ENCODE results near the gene PODN. TPM values are rescaled to one million over a fixed set of nuclear protein-coding genes. Genes with fewer than 3 reads are reported as not detected.

The PODN gene
- total and polyA plus RNA-seq, 11 donors = 5.2 to 61.8 (median 16.7) TPM

DNA sequence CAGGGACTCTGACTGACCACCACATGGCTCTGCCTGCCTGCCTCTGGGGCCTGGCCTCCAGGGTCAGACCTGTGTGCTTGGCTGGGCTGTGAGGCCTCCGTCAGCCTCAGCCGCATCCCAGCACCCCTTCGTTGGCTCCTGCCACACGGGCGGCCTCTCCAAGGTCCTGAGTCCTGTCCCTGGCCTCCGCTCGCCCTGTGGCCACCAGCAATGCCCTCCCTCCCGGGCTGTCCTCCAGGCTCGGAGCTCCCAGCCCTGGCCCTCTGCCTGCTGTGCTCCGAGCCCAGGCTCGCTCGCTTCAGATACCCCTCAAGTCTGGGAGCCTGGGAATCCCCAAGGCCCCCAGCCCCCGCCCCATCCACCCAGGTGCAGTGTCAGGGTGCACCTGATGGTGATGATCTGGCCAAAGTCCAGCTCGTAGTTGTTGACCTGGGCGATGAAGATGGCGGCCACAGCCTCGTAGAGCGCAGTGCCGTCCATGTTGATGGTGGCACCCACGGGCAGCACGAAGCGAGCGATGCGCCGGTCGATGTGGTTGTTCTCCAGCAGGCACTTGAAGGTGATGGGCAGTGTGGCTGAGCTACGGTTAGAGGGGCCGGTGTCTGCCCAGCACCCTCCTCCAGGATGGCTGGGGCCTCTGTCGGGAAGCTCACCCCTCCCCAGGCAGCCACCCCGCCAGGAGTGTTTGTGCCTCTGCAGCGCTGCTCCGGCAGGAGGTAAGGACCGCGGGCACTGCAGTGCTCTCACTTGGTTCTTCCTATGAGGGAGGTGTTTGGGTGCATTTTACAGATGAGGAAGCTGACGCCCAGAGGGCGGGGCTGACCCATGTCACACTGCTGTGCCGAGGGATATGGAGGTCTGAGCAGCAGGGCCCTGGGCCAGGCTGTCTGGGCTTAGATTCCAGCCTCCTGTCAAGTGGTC is 28.5 kb downstream of the PODN start:
- peaks cover 0 to 47% (median 17%) of the 10 kb centered on the region in 12 donors for H3K4me1 ChIP-seq
- H3K27me3 ChIP-seq = no peaks in the 10 kb centered on the region
- peak overlapping the region in 7 of 12 donors; percentile 8 to 27 (median 15) for H3K4me3 ChIP-seq
- TF ChIP-seq POLR2A (IDR thresholded peaks at IDR 0.05) (no peak), CTCF (IDR thresholded peaks at IDR 0.05) (no peak)
- intact Hi-C loops (cut with DNase I) = loop anchor here in 1 of 10 donors (10.0 kb wide), 1 partner anchor 84 kb away; no protein-coding TSS in a partner anchor
- no peaks in the 10 kb centered on the region for H3K36me3 ChIP-seq
- no peaks in the 10 kb centered on the region for H3K9me3 ChIP-seq
- ATAC-seq (peak in 3 of 4 donors; percentile 23 to 51 (median 27)), DNase-seq (peak in 2 of 5 donors; percentile 42 to 70)
- H3K27ac ChIP-seq = peak overlapping the region in 7 of 12 donors; percentile 1 to 56 (median 38)
- WGBS, 4 donors = 84 to 91% (median 87%) methylated on average over 25 to 37 of the region's 37 CpGs

DNA sequence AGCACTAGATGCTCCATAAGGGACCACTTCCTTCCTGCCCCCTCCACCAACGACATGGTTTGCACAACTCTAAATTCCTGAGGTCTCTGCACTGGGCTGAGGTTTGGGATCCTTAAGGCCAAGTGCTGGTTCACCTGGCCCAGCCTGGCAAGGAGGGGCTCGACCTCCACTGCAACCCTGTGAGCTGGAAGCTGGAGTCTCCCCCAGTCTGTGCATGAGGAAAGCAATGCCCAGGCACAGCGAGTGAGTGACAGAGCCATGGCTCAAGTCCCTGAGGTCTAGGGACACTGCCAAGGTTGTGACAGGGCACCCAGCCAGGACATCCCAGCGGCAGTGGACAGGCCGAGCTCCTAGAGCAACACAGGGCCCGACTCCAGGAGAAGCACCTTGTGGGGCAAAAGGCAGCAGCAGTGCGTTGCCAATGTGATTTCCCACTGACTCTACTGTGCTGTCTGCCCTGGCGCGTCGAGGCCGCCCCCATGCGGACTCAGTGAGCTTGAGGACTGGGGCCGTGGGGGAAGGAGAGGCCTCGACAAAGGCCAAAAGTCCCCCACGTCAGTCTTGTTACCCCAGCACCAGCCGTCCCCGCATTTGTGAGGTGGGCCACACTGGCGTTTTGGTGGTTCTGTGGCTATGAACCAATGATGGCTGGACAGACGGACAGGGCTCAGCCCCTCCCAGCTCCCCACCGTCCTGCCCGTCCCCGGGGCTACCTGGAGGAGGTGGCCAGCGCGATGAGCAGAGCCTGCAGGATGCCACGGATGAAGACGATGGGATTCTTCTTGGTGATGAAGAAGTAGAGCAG is 30.0 kb downstream of the PODN start:
- no peaks in the 10 kb centered on the region for H3K27me3 ChIP-seq
- peak overlapping the region in 1 of 12 donors; percentile 34 for H3K27ac ChIP-seq
- DNase-seq = peak; percentile 67 to 88 (median 81)
- no peaks in the 10 kb centered on the region for H3K36me3 ChIP-seq
- intact Hi-C loops (cut with DNase I) = loop anchor here in 1 of 10 donors (10.0 kb wide), 1 partner anchor 83 kb away; no protein-coding TSS in a partner anchor
- WGBS, 4 donors = 70 to 79% (median 75%) methylated on average over 18 to 26 of the region's 26 CpGs
- no peak overlapping the region for H3K4me3 ChIP-seq
- peak; percentile 75 to 85 (median 78) for ATAC-seq
- TF ChIP-seq POLR2A (IDR thresholded peaks at IDR 0.05) (no peak), CTCF (IDR thresholded peaks at IDR 0.05) (no peak)
- no peaks in the 10 kb centered on the region for H3K9me3 ChIP-seq
- peaks cover 0 to 37% (median 15%) of the 10 kb centered on the region in 12 donors for H3K4me1 ChIP-seq

- no peaks in the 10 kb centered on the region for H3K9me3 ChIP-seq
- intact Hi-C loops (cut with DNase I) = loop anchor here in 1 of 10 donors (10.0 kb wide), 1 partner anchor 82 kb away; no protein-coding TSS in a partner anchor
- TF ChIP-seq CTCF (IDR thresholded peaks at IDR 0.05) (no peak), POLR2A (IDR thresholded peaks at IDR 0.05) (no peak)
- H3K36me3 ChIP-seq = no peaks in the 10 kb centered on the region
- H3K27ac ChIP-seq = no peak overlapping the region
- H3K4me1 ChIP-seq = peaks cover 0 to 30% (median 15%) of the 10 kb centered on the region in 12 donors
- no peaks in the 10 kb centered on the region for H3K27me3 ChIP-seq
- ATAC-seq = no peak
- 91 to 94% (median 93%) methylated on average over 25 to 33 of the region's 33 CpGs for WGBS, 4 donors
- no peak overlapping the region for H3K4me3 ChIP-seq
- no peak for DNase-seq
Measured at GRCh38 chr1:53092659-53093450, 30.8 kb downstream of the PODN start.
